Brain microvascular endothelial cell (primary cell): ENCODE measurements around the gene BEST1.

Experiments used
- DNase-seq: peaks from one replicate; pipeline ENCODE4 v3.0.0-alpha.2; 2020
- H3K27ac ChIP-seq: fragments of 250-450 bp; sonication (Bioruptor Pico); 2 replicates; pipeline ENCODE4 v1.5.1; 2020; ENCODE audit warnings: mild to moderate bottlenecking, moderate library complexity
- H3K27me3 ChIP-seq: fragments of 250-450 bp; sonication (Bioruptor Pico); replicated peaks from 2 replicates; pipeline ENCODE4 v1.5.1; 2020; ENCODE audit warnings: mild to moderate bottlenecking
- H3K36me3 ChIP-seq: fragments of 250-450 bp; sonication (Bioruptor Pico); replicated peaks from 2 replicates; pipeline ENCODE4 v1.5.1; 2020; ENCODE audit warnings: mild to moderate bottlenecking
- H3K4me3 ChIP-seq: 2 replicates; pipeline ENCODE4 v1.5.1; 2011; ENCODE audit warnings: low read depth, mild to moderate bottlenecking, control low read depth, low read length, moderate library complexity
- CTCF ChIP-seq: IDR thresholded peaks from 2 replicates; pipeline ENCODE4 v1.5.1; 2011; ENCODE audit warnings: low read depth, mild to moderate bottlenecking, moderate library complexity, low read length, control low read depth, inconsistent platforms; ENCODE audit errors: missing control alignments
- in situ Hi-C: cut with HindIII; loops from 2 replicates; pipeline ENCODE4 v1.10.0; 2017; ENCODE audit warnings: low sequenced_read_pairs, low pct_ligation_motif_present

BEST1 gene

GRCh38 chr11:61983419-61983818 is 33.3 kb downstream of the BEST1 start:
- no peaks in the 10 kb centered on the region for H3K27me3 ChIP-seq
- H3K27ac ChIP-seq = no peak overlapping the region
- no peak for TF ChIP-seq CTCF
- H3K4me3 ChIP-seq = no peak overlapping the region
- no peak for DNase-seq
- in situ Hi-C loops = no loop called here
- H3K36me3 ChIP-seq = no peaks in the 10 kb centered on the region

- H3K27me3 ChIP-seq = no peaks in the 10 kb centered on the region
- no peaks in the 10 kb centered on the region for H3K36me3 ChIP-seq
- no peak overlapping the region for H3K4me3 ChIP-seq
- DNase-seq = no peak
- no peak overlapping the region for H3K27ac ChIP-seq
- TF ChIP-seq CTCF = no peak
- in situ Hi-C loops = no loop called here
Observed at GRCh38 chr11:61985869-61986268, 35.7 kb downstream of the BEST1 start.

- no peak for TF ChIP-seq CTCF
- H3K27me3 ChIP-seq = no peaks in the 10 kb centered on the region
- H3K36me3 ChIP-seq = no peaks in the 10 kb centered on the region
- no peak overlapping the region for H3K27ac ChIP-seq
- in situ Hi-C loops = no loop called here
- no peak for DNase-seq
- H3K4me3 ChIP-seq = no peak overlapping the region
Observed at GRCh38 chr11:61994981-61995380, 44.8 kb downstream of the BEST1 start.

DNA sequence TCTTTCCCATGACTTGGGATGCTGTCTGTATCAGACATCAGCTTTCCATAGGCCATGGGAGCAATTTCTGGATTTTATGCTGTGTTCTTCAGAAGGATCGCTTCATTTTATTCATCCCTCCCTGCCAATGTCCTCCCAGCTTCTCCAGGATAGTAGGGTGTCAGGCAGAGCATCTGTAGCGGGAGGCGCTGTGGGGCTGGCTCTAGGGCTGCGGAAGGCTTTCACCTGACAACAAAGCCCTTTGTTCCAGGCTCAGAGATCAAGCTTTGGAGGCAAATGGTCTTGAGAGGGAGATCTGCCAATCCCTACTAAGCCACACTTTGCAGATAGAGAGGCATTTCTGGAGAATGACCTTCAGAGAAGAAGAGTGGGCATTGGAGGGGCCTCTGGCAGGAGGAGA is 46.8 kb downstream of the BEST1 start:
- H3K27ac ChIP-seq = no peak overlapping the region
- in situ Hi-C loops = no loop called here
- no peak for TF ChIP-seq CTCF
- no peak for DNase-seq
- no peak overlapping the region for H3K4me3 ChIP-seq
- no peaks in the 10 kb centered on the region for H3K36me3 ChIP-seq
- no peaks in the 10 kb centered on the region for H3K27me3 ChIP-seq

DNA sequence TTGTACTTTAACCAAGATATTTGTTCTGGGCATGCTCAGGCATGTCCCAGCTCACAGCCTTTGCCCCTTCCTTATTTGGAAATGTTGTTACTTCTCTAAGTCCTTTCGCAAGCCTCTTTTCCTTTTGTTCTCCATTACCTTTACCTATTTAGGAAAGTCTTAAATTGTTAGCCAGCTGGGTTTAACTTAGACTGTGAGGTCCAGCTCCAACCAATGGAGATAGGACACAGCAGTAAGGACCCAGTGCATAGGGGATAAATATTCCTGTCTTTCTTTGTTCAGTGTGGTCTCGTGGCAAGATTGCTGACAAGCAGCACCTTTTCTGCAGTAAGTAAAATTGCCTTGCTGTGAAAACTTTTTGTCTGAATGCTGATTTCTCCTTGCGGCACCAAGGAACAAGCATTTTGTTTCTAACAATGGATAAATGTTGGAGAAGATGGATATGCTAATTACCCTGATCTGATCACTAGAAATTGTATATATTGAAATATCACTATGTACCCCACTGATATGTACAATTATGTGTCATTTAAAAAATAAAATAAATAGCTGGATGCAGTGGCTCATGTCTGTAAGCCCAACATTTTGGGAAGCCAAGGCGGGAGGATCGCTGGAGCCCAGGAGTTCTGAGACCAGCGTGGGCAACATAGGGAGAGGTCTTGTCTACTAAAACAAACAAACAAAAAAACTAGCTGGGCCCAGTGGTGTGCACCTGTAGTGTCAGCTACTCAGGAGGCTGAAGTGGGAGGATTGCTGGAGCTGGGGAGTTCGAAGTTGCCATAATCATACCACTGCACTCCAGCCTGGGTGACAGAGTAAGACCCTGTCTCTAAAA is 49.2 kb downstream of the BEST1 start:
- no peak for DNase-seq
- TF ChIP-seq CTCF = no peak
- H3K27me3 ChIP-seq = no peaks in the 10 kb centered on the region
- no peaks in the 10 kb centered on the region for H3K36me3 ChIP-seq
- H3K27ac ChIP-seq = no peak overlapping the region
- in situ Hi-C loops = no loop called here
- no peak overlapping the region for H3K4me3 ChIP-seq
